ENCODE data around the gene BORCS5. TPM values are rescaled to one million over a fixed set of nuclear protein-coding genes. Genes with fewer than 3 reads are reported as not detected.

Gene BORCS5
- total and polyA plus RNA-seq, 2 experiments from 2014 or later = 11.3 to 12.6 TPM

DNA sequence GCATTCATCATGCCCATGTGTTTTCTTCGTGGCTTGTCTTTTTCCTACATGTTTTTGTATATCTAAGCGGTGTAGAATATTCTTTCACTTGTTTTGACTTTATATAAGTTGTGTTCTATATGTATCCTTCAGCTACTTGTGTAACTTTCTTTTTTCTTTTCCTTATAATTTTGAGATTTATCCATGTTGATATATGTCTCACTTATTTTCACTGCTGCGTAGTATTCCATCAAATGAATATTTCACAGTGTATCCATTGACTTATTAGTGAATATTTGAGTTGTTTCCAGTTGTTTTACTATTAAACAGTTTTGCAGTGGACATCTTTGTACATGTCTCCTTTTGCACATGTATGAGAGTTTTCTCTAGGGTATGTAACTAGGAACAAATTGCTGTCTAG, 43.9 kb downstream of the BORCS5 start:
- Histone ChIP-seq H2AFZ (no peak overlapping the region), H4K20me1 (replicated peaks; ENCODE audit: insufficient read depth) (no peaks in the 10 kb centered on the region), H3K27ac (ENCODE audit: low read depth) (no peak overlapping the region), H3K79me2 (replicated peaks; ENCODE audit: insufficient read depth) (no peaks in the 10 kb centered on the region; the same call in 1 of the 2 replicates), H3K4me3 (no peak overlapping the region), H3K9me2 (ENCODE audit: insufficient read depth) (no peaks in the 10 kb centered on the region), H3K36me3 (ENCODE audit: insufficient read depth) (no peaks in the 10 kb centered on the region), H3K27me3 (ENCODE audit: insufficient read depth) (no peaks in the 10 kb centered on the region), H3K4me2 (no peak overlapping the region), H3K4me1 (ENCODE audit: insufficient read depth) (peaks cover 24% of the 10 kb centered on the region), H3F3A (replicated peaks; ENCODE audit: low read depth) (no peaks in the 10 kb centered on the region)
- Mint-ChIP-seq H3K9me3 (no peaks in the 10 kb centered on the region; the same call in 2 of the 3 replicates), H3K4me1 (peaks cover 34% of the 10 kb centered on the region), H3K4me3 (no peak overlapping the region), H3K27me3 (ENCODE audit: insufficient read depth, low read depth, poor library complexity) (peaks cover 2% of the 10 kb centered on the region), H3K27ac (no peak overlapping the region), H3K36me3 (ENCODE audit: low read depth) (peaks cover 15% of the 10 kb centered on the region)
- DNase-seq (ENCODE audit: low spot score) = no peak
- TF ChIP-seq NANOG (IDR thresholded peaks at IDR 0.05; ENCODE audit: borderline replicate concordance) (no peak), ZNF114 (CRISPR knock-in tag; IDR thresholded peaks at IDR 0.05) (no peak), EZH2 (IDR thresholded peaks at IDR 0.05; ENCODE audit: low read depth, unreplicated experiment) (no peak), EZH2phosphoT487 (IDR thresholded peaks at IDR 0.05; ENCODE audit: unreplicated experiment) (no peak), POLR2AphosphoS5 (IDR thresholded peaks at IDR 0.05; ENCODE audit: low read depth) (no peak)
- TF ChIP-seq, protein P1, sequence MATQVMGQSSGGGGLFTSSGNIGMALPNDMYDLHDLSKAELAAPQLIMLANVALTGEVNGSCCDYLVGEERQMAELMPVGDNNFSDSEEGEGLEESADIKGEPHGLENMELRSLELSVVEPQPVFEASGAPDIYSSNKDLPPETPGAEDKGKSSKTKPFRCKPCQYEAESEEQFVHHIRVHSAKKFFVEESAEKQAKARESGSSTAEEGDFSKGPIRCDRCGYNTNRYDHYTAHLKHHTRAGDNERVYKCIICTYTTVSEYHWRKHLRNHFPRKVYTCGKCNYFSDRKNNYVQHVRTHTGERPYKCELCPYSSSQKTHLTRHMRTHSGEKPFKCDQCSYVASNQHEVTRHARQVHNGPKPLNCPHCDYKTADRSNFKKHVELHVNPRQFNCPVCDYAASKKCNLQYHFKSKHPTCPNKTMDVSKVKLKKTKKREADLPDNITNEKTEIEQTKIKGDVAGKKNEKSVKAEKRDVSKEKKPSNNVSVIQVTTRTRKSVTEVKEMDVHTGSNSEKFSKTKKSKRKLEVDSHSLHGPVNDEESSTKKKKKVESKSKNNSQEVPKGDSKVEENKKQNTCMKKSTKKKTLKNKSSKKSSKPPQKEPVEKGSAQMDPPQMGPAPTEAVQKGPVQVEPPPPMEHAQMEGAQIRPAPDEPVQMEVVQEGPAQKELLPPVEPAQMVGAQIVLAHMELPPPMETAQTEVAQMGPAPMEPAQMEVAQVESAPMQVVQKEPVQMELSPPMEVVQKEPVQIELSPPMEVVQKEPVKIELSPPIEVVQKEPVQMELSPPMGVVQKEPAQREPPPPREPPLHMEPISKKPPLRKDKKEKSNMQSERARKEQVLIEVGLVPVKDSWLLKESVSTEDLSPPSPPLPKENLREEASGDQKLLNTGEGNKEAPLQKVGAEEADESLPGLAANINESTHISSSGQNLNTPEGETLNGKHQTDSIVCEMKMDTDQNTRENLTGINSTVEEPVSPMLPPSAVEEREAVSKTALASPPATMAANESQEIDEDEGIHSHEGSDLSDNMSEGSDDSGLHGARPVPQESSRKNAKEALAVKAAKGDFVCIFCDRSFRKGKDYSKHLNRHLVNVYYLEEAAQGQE (IDR thresholded peaks at IDR 0.05; ENCODE audit: unreplicated experiment) = no peak
- TF ChIP-seq, protein P2, sequence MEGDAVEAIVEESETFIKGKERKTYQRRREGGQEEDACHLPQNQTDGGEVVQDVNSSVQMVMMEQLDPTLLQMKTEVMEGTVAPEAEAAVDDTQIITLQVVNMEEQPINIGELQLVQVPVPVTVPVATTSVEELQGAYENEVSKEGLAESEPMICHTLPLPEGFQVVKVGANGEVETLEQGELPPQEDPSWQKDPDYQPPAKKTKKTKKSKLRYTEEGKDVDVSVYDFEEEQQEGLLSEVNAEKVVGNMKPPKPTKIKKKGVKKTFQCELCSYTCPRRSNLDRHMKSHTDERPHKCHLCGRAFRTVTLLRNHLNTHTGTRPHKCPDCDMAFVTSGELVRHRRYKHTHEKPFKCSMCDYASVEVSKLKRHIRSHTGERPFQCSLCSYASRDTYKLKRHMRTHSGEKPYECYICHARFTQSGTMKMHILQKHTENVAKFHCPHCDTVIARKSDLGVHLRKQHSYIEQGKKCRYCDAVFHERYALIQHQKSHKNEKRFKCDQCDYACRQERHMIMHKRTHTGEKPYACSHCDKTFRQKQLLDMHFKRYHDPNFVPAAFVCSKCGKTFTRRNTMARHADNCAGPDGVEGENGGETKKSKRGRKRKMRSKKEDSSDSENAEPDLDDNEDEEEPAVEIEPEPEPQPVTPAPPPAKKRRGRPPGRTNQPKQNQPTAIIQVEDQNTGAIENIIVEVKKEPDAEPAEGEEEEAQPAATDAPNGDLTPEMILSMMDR (conservative IDR thresholded peaks at IDR 0.05; ENCODE audit: low read depth in 2 of 2) = no peak
- no peak for ATAC-seq

DNA sequence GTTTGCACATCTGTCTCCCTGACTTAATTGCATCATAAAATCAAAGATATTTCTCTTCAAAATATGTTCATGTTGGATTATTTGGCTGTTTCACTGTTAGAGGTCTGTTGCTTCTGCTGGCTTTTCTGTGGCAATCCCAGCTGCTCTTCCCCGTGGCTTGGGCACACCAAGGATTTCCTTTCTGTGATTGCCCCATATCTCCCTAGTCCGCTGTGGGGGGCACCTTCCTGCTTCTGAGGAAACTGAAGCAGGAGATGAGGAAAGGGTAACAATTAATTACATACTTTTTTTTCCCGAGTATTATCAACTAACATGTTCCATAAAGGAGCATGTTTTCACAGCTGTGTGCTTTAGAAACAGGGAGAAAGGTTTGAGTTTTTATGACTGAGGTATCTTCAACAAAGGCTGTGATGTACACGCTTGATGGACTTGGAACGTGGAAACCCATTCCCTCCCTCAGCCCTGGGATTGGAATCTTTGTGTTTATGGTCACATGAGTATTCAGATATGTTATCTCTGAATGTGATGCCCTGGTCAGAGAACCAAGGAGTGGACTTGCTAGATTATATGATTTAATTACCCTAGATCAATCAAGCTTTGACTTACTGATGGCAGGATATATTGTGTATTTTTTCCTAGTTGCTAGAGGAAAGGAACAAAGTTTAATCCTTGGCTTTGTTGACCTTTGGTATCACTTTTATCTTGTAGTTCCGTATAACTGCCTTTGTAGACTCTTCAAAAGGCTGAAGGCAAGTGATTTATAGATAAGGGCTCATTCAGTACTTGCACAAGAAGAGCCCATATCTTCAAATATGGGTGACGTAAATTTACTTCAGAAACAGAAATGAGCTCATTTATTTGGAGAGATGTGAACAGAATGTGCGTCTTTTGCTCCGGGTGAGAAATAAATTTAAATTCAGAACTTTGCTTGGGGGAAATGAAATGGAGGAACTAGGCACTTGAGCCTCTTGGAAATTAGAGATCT, 46.7 kb downstream of the BORCS5 start:
- Histone ChIP-seq H3K4me3 (no peak overlapping the region), H3K9me2 (ENCODE audit: insufficient read depth) (no peaks in the 10 kb centered on the region), H3K36me3 (ENCODE audit: insufficient read depth) (no peaks in the 10 kb centered on the region), H3K27ac (ENCODE audit: low read depth) (no peak overlapping the region), H4K20me1 (replicated peaks; ENCODE audit: insufficient read depth) (no peaks in the 10 kb centered on the region), H2AFZ (no peak overlapping the region), H3K4me1 (ENCODE audit: insufficient read depth) (peaks cover 14% of the 10 kb centered on the region), H3K4me2 (no peak overlapping the region), H3F3A (replicated peaks; ENCODE audit: low read depth) (no peaks in the 10 kb centered on the region), H3K27me3 (ENCODE audit: insufficient read depth) (no peaks in the 10 kb centered on the region), H3K79me2 (replicated peaks; ENCODE audit: insufficient read depth) (no peaks in the 10 kb centered on the region; the same call in 1 of the 2 replicates)
- H3K4me3 Mint-ChIP-seq = no peak overlapping the region
- ATAC-seq (no peak), DNase-seq (ENCODE audit: low spot score) (no peak)
- H3K27me3 Mint-ChIP-seq (ENCODE audit: insufficient read depth, low read depth, poor library complexity) = peaks cover 2% of the 10 kb centered on the region
- H3K4me1 Mint-ChIP-seq = peaks cover 25% of the 10 kb centered on the region
- H3K9me3 Mint-ChIP-seq = no peaks in the 10 kb centered on the region; the same call in 2 of the 3 replicates
- H3K36me3 Mint-ChIP-seq (ENCODE audit: low read depth) = peaks cover 15% of the 10 kb centered on the region
- no peak overlapping the region for H3K27ac Mint-ChIP-seq
- TF ChIP-seq, protein P3, sequence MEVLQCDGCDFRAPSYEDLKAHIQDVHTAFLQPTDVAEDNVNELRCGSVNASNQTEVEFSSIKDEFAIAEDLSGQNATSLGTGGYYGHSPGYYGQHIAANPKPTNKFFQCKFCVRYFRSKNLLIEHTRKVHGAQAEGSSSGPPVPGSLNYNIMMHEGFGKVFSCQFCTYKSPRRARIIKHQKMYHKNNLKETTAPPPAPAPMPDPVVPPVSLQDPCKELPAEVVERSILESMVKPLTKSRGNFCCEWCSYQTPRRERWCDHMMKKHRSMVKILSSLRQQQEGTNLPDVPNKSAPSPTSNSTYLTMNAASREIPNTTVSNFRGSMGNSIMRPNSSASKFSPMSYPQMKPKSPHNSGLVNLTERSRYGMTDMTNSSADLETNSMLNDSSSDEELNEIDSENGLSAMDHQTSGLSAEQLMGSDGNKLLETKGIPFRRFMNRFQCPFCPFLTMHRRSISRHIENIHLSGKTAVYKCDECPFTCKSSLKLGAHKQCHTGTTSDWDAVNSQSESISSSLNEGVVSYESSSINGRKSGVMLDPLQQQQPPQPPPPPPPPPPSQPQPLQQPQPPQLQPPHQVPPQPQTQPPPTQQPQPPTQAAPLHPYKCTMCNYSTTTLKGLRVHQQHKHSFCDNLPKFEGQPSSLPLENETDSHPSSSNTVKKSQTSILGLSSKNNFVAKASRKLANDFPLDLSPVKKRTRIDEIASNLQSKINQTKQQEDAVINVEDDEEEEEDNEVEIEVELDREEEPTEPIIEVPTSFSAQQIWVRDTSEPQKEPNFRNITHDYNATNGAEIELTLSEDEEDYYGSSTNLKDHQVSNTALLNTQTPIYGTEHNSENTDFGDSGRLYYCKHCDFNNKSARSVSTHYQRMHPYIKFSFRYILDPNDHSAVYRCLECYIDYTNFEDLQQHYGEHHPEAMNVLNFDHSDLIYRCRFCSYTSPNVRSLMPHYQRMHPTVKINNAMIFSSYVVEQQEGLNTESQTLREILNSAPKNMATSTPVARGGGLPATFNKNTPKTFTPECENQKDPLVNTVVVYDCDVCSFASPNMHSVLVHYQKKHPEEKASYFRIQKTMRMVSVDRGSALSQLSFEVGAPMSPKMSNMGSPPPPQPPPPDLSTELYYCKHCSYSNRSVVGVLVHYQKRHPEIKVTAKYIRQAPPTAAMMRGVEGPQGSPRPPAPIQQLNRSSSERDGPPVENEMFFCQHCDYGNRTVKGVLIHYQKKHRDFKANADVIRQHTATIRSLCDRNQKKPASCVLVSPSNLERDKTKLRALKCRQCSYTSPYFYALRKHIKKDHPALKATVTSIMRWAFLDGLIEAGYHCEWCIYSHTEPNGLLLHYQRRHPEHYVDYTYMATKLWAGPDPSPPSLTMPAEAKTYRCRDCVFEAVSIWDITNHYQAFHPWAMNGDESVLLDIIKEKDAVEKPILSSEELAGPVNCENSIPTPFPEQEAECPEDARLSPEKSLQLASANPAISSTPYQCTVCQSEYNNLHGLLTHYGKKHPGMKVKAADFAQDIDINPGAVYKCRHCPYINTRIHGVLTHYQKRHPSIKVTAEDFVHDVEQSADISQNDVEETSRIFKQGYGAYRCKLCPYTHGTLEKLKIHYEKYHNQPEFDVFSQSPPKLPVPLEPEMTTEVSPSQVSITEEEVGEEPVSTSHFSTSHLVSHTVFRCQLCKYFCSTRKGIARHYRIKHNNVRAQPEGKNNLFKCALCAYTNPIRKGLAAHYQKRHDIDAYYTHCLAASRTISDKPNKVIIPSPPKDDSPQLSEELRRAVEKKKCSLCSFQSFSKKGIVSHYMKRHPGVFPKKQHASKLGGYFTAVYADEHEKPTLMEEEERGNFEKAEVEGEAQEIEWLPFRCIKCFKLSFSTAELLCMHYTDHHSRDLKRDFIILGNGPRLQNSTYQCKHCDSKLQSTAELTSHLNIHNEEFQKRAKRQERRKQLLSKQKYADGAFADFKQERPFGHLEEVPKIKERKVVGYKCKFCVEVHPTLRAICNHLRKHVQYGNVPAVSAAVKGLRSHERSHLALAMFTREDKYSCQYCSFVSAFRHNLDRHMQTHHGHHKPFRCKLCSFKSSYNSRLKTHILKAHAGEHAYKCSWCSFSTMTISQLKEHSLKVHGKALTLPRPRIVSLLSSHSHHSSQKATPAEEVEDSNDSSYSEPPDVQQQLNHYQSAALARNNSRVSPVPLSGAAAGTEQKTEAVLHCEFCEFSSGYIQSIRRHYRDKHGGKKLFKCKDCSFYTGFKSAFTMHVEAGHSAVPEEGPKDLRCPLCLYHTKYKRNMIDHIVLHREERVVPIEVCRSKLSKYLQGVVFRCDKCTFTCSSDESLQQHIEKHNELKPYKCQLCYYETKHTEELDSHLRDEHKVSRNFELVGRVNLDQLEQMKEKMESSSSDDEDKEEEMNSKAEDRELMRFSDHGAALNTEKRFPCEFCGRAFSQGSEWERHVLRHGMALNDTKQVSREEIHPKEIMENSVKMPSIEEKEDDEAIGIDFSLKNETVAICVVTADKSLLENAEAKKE (CRISPR knock-in tag; IDR thresholded peaks at IDR 0.05) = no peak
